CD8-positive, alpha-beta memory T cell (primary cell): ENCODE data around the gene ARL8A. TPM values are rescaled to one million over a fixed set of nuclear protein-coding genes. Genes with fewer than 3 reads are reported as not detected.

Source experiments
- CTCF ChIA-PET: fragments of 350-600 bp; sonication (Branson Sonifier 250); formaldehyde crosslinking; loops from one replicate; lab custom pipeline; 2021; ENCODE audit warnings: antibody characterized with exemption; lab: Charles Lee
- POLR2A ChIA-PET: fragments of 350-600 bp; sonication (Branson Sonifier 250); formaldehyde crosslinking; loops from one replicate; lab custom pipeline; 2021; ENCODE audit warnings: antibody characterized with exemption; lab: Charles Lee
- DNase-seq, 5 donors: peaks; one replicate each; pipeline versions ENCODE4 v3.0.0 to v3.0.0-alpha.2; 2020 to 2022; ENCODE audit warnings: mixed read lengths in 1 of 5
- H3K27ac ChIP-seq: one replicate; pipeline ENCODE4 v1.7.0; 2013; ENCODE audit warnings: low read depth, mild to moderate bottlenecking, low read length, moderate library complexity
- H3K27me3 ChIP-seq: 2 replicates; pipeline ENCODE4 v1.7.0; 2013; ENCODE audit warnings: low read length, mild to moderate bottlenecking; ENCODE audit not compliant: insufficient read depth, poor library complexity, severe bottlenecking
- H3K36me3 ChIP-seq: 2 replicates; pipeline ENCODE4 v1.7.0; 2013; ENCODE audit warnings: mild to moderate bottlenecking, low read length, moderate library complexity; ENCODE audit not compliant: insufficient read depth
- H3K4me1 ChIP-seq: 2 replicates; pipeline ENCODE4 v1.7.0; 2013; ENCODE audit warnings: mild to moderate bottlenecking, low read length, moderate library complexity; ENCODE audit not compliant: insufficient read depth
- H3K4me3 ChIP-seq: 2 replicates; pipeline ENCODE4 v1.7.0; 2013; ENCODE audit warnings: mild to moderate bottlenecking, low read length
- H3K9me3 ChIP-seq: 2 replicates; pipeline ENCODE4 v1.7.0; 2013; ENCODE audit warnings: mild to moderate bottlenecking, low read length
- H3K27ac Mint-ChIP-seq, 8 donors: one replicate each; pipeline ENCODE4 v1.8.0; 2020 to 2021; ENCODE audit warnings: mixed read lengths in 8 of 8, mild to moderate bottlenecking in 6 of 8, inconsistent platforms in 3 of 8, moderate library complexity in 3 of 8
- H3K27me3 Mint-ChIP-seq, 2 donors: one replicate each; pipeline ENCODE4 v1.8.0; 2020 to 2021; ENCODE audit warnings: mixed read lengths in 2 of 2, mild to moderate bottlenecking in 1 of 2, moderate library complexity in 1 of 2
- H3K36me3 Mint-ChIP-seq, 3 donors: one replicate each; pipeline ENCODE4 v1.8.0; 2020 to 2021; ENCODE audit warnings: mixed read lengths in 3 of 3, inconsistent platforms in 1 of 3, mild to moderate bottlenecking in 1 of 3
- H3K4me1 Mint-ChIP-seq, 3 donors: one replicate each; pipeline ENCODE4 v1.8.0; 2020 to 2021; ENCODE audit warnings: mixed read lengths in 3 of 3, inconsistent platforms in 1 of 3, mild to moderate bottlenecking in 1 of 3
- H3K4me3 Mint-ChIP-seq, 7 donors: one replicate each; pipeline ENCODE4 v1.8.0; 2020 to 2021; ENCODE audit warnings: mixed read lengths in 7 of 7, mild to moderate bottlenecking in 6 of 7, moderate library complexity in 4 of 7, inconsistent platforms in 2 of 7
- H3K9me3 Mint-ChIP-seq, 5 donors: one replicate each; pipeline ENCODE4 v1.8.0; 2020 to 2022; ENCODE audit warnings: mixed read lengths in 5 of 5, mild to moderate bottlenecking in 3 of 5, moderate library complexity in 2 of 5, inconsistent platforms in 1 of 5
- polyA plus RNA-seq: library from polyadenylated mRNA; unstranded; fragments of 300-500 nt; fragmentation: Illumina TruSeq; gene quantifications from one replicate; pipeline ENCODE4 v1.2.3, GENCODE V29; 2021
- total RNA-seq, 2 experiments: library from RNA; stranded (reverse); gene quantifications; one replicate each; pipeline ENCODE4 v1.2.3, GENCODE V29; 2021

ARL8A gene
- total and polyA plus RNA-seq, 3 experiments from 2014 or later: 12.3 to 51.4 (median 50.2) TPM

DNA sequence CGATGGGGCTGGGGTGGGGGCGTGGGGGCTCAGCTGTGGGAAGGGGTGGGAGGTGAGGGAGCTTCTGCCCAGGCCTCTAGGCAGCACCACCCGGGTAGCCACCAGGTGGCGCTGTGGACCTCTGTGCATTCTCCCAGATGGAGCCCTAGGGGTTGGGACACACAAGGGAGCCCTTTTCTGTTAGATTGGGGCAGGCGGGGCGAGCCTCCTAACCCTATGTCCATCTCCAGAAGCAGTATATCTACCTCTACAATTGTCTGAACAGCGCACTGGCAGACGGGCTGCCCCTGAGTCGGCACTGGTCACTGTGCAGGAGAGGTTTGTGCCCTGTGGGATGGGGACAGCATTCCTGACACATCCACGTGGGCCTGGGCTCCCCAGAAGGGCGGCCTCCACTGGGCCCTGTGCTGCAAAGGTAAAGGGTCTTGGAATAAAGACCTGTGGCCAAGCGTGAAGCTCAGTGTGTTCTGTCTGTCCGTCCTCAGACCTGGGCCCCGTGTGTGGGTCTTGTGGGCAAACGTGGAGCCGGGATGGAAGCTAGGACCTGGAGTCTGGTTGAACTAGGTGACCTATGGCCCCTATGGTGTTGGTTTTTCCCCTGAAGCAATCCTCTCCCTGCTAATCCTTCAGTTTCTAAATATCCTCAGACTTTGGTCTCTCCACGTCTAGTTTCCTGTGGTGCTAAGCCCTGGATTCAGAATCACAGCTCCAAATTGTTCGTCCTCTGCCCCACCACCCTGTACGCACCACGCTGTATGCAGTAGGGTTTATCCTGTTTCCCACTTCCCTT is 44.7 kb upstream of the ARL8A start:
- peak overlapping the region in 1 of 8 donors; percentile 24 for H3K27ac Mint-ChIP-seq
- ChIA-PET CTCF (interaction anchor here (0.7 to 3.1 kb wide), 24 partner anchors 9 to 530 kb away, joined by 3 to 21 read pairs (median 4); partner anchors contain the start of gene PTPN7), POLR2A (no interaction called here)
- no peaks in the 10 kb centered on the region for H3K36me3 Mint-ChIP-seq
- peaks cover 4 to 20% of the 10 kb centered on the region in 2 donors for H3K27me3 Mint-ChIP-seq
- Histone ChIP-seq H3K36me3 (no peaks in the 10 kb centered on the region), H3K27me3 (peaks cover 13% of the 10 kb centered on the region), H3K4me1 (peaks cover 18% of the 10 kb centered on the region), H3K4me3 (no peak overlapping the region), H3K9me3 (no peaks in the 10 kb centered on the region), H3K27ac (no peak overlapping the region)
- H3K4me3 Mint-ChIP-seq: no peak overlapping the region
- peak; percentile 60 to 85 (median 73) for DNase-seq
- peaks cover 6 to 13% (median 9%) of the 10 kb centered on the region in 3 donors for H3K4me1 Mint-ChIP-seq
- no peaks in the 10 kb centered on the region for H3K9me3 Mint-ChIP-seq

DNA sequence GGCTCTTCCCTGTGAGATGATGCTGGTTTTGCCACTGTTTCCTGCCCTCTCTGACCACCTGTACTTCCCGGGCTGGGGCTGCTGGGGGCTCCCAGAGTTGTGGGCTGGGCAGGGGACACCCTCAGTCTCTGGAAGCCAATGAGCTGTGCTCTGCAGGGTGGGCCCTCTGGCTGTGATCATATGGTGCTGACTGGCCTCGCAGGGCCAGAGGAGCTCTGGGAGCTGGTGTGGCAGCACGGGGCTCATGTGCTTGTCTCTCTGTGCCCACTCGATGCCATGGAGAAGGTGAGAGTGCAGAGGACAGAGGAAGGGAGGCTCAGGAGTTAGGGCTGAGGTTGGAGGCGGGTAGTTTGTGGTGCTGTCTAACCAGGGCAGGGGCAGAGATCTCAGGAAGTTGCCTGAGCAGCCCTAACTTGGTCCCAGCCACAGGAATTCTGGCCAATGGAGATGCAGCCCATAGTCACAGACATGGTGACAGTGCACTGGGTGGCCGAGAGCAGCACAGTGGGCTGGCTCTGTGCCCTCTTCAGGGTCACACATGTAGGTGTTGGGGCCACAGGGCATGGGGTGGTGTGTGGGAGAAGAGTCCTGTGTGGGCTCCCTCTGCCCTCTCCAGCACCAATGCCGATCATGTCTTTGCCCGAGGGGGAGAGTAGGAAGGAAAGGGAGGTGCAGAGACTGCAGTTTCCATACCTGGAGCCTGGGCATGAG is 43.3 kb upstream of the ARL8A start:
- Histone ChIP-seq H3K4me3 (no peak overlapping the region), H3K27ac (no peak overlapping the region), H3K27me3 (peaks cover 5% of the 10 kb centered on the region), H3K4me1 (peaks cover 10% of the 10 kb centered on the region), H3K36me3 (no peaks in the 10 kb centered on the region), H3K9me3 (no peaks in the 10 kb centered on the region)
- no peaks in the 10 kb centered on the region for H3K9me3 Mint-ChIP-seq
- H3K27me3 Mint-ChIP-seq: peaks cover 2 to 14% of the 10 kb centered on the region in 2 donors
- no peak overlapping the region for H3K4me3 Mint-ChIP-seq
- no peaks in the 10 kb centered on the region for H3K36me3 Mint-ChIP-seq
- ChIA-PET POLR2A (no interaction called here), CTCF (interaction anchor here (0.8 to 3.1 kb wide), 9 partner anchors 8 to 532 kb away, joined by 4 to 21 read pairs (median 6); partner anchors contain the start of gene PTPN7)
- no peak for DNase-seq
- peaks cover 11 to 14% (median 13%) of the 10 kb centered on the region in 3 donors for H3K4me1 Mint-ChIP-seq
- peak overlapping the region in 1 of 8 donors; percentile 81 for H3K27ac Mint-ChIP-seq

DNA sequence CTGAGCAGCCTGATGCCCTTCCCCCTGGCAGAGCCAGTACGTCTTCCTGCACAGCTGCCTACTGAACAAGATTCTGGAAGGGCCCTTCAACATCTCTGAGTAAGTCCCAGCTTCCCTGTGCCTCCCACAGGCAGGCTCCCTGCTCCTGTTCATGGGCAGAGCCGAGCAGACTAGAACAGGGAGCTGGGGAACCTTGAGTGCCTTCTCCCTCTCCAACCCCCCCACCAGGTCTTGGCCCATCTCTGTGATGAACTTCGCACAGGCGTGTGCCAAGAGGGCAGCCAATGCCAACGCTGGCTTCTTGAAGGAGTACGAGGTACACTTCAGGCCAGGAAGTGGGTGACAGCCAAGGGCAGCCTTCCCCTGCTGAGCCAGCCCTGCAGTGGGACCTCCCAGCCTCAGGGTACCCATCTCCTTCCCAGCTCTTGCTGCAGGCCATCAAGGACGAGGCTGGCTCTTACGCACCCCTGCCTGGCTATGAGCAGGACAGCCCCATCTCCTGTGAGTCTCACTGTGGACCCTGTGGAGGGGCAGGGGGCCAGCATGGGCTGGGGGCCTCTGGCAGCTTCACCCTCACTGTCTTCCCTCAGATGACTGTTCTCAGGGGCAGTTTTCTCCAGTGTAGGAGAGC is 42.6 kb upstream of the ARL8A start:
- Mint-ChIP-seq H3K9me3 (no peaks in the 10 kb centered on the region), H3K36me3 (no peaks in the 10 kb centered on the region), H3K4me1 (peaks cover 11 to 14% (median 13%) of the 10 kb centered on the region in 3 donors), H3K27me3 (peaks cover 2 to 10% of the 10 kb centered on the region in 2 donors), H3K27ac (peak overlapping the region in 1 of 8 donors; percentile 85), H3K4me3 (no peak overlapping the region)
- no peaks in the 10 kb centered on the region for H3K27me3 ChIP-seq
- H3K36me3 ChIP-seq: no peaks in the 10 kb centered on the region
- peaks cover 8% of the 10 kb centered on the region for H3K4me1 ChIP-seq
- H3K9me3 ChIP-seq: no peaks in the 10 kb centered on the region
- CTCF ChIA-PET: interaction anchor here (0.9 to 2.4 kb wide), 5 partner anchors 9 to 533 kb away, joined by 3 to 6 read pairs (median 3); partner anchors contain the start of gene PTPN7
- H3K4me3 ChIP-seq: no peak overlapping the region
- H3K27ac ChIP-seq: no peak overlapping the region
- POLR2A ChIA-PET: no interaction called here
- no peak for DNase-seq

DNA sequence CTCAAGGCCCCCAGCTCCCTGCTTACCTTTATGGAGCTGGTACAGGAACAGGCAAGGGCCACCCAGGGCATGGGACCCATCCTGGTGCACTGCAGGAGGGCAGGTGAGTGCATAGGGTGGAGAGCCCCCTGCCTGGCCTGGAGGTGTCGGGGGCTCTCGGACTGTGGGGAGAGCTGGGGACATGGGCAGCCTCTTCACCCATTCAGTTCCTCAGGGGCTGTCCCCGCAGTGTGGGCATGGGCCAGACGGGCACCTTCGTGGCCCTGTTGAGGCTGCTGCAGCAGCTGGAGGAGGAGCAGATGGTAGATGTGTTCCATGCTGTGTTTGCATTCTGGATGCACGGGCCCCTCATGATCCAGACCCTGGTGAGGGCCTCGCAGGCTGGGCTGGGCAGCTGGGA is 41.8 kb upstream of the ARL8A start:
- Mint-ChIP-seq H3K27ac (no peak overlapping the region), H3K36me3 (no peaks in the 10 kb centered on the region), H3K4me1 (peaks cover 11 to 14% (median 13%) of the 10 kb centered on the region in 3 donors), H3K27me3 (peaks cover 4 to 10% of the 10 kb centered on the region in 2 donors), H3K4me3 (no peak overlapping the region), H3K9me3 (no peaks in the 10 kb centered on the region)
- Histone ChIP-seq H3K27ac (no peak overlapping the region), H3K4me1 (peaks cover 8% of the 10 kb centered on the region), H3K9me3 (no peaks in the 10 kb centered on the region), H3K36me3 (no peaks in the 10 kb centered on the region), H3K27me3 (no peaks in the 10 kb centered on the region), H3K4me3 (no peak overlapping the region)
- DNase-seq: no peak
- CTCF ChIA-PET: interaction anchor here (0.9 to 3.6 kb wide), 5 partner anchors 10 to 32 kb away, joined by 3 to 22 read pairs (median 3); no protein-coding TSS in a partner anchor
- POLR2A ChIA-PET: no interaction called here

DNA sequence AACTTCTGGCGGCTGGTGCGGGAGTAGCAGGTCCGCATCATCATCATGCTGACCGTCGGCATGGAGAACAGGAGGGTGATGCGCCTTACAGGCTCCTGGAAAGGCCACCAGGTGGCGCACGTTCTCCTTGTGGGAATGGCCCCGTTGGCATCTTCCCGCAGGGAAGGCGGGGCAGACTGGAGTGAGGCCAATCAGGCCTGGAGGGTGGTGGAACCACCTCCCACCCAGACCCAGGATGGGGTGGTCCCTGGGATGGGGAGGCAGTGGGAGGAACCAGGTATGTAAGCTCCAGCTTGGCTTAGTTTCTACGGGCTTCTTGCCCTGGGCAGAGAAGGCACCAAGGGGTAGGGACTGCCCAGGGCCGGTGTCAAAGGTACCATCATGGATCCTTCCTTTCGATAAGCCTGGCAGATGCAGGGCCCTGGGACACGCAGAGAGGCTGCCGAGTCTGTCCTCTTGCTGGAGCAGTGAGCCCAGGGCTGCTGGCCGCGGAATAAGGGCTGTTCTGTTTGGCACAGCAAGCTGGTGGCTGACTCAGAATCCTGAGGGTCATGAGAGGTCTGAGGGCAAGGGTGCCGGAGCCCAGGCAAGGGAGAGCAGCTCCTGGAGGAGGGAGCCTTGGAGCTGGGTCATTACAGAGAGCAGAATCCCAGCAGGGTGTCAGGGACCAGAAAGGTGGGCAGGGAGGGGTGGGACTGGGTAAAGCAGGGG is 40.4 kb upstream of the ARL8A start:
- Mint-ChIP-seq H3K4me1 (peaks cover 11 to 14% (median 13%) of the 10 kb centered on the region in 3 donors), H3K36me3 (no peaks in the 10 kb centered on the region), H3K27ac (peak overlapping the region in 2 of 8 donors; percentile 37 to 39), H3K27me3 (peaks cover 4 to 10% of the 10 kb centered on the region in 2 donors), H3K9me3 (no peaks in the 10 kb centered on the region), H3K4me3 (peak overlapping the region in 1 of 7 donors; percentile 3)
- H3K36me3 ChIP-seq: no peaks in the 10 kb centered on the region
- ChIA-PET CTCF (interaction anchor here (0.6 to 3.6 kb wide), 9 partner anchors 8 to 131 kb away, joined by 3 to 22 read pairs (median 3); partner anchors contain the start of genes LGR6 and PTPN7), POLR2A (no interaction called here)
- H3K27me3 ChIP-seq: no peaks in the 10 kb centered on the region
- no peak overlapping the region for H3K27ac ChIP-seq
- H3K4me3 ChIP-seq: no peak overlapping the region
- peaks cover 8% of the 10 kb centered on the region for H3K4me1 ChIP-seq
- no peaks in the 10 kb centered on the region for H3K9me3 ChIP-seq
- DNase-seq: peak; percentile 41 to 76 (median 62)

DNA sequence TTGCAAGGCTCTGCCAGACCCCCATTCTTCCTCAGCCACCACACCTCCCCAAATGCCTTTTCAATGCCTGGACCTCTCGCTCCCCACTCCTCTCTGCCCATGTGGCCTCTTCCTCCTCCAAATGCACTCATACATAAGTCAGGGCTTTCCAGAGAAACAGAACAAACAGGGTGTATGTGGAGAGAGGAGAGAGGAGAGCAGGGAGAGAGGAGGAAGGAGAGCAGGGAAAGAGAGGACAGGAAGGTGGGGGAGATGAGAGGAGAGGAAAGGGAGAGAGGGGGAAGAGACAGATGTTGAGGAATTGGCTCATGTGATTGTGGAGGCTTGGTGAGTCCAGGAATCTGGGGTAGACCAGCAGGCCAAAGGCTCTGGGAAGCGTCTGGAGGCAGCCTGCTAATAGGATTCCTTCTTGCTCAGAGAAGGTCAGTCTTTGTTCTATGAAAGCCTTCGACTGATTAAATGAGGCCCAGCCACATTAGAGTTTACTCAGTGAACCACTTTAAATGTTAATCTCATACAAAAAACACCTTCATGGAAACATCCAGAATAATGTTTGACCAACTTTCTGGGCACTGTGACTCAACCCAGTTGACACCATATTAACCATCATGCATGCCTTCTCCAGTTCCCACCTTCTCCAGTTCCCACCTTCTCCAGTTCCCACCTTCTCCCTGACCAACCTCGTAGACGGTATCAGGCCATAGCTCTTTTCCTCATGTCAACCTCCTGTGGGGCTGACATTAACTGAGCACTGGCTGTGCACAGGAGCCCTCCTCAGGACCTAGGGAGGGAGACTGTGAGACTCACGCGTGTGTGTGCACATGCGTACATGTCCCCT is 37.7 kb upstream of the ARL8A start:
- Histone ChIP-seq H3K27ac (no peak overlapping the region), H3K4me1 (peaks cover 8% of the 10 kb centered on the region), H3K4me3 (no peak overlapping the region), H3K36me3 (no peaks in the 10 kb centered on the region), H3K27me3 (no peaks in the 10 kb centered on the region), H3K9me3 (no peaks in the 10 kb centered on the region)
- CTCF ChIA-PET: interaction anchor here (0.9 to 2.1 kb wide), 3 partner anchors 10 to 134 kb away, joined by 4 to 6 read pairs (median 4); partner anchors contain the start of gene PTPN7
- H3K4me1 Mint-ChIP-seq: peaks cover 11 to 14% (median 13%) of the 10 kb centered on the region in 3 donors
- no peaks in the 10 kb centered on the region for H3K9me3 Mint-ChIP-seq
- no peaks in the 10 kb centered on the region for H3K36me3 Mint-ChIP-seq
- H3K4me3 Mint-ChIP-seq: no peak overlapping the region
- POLR2A ChIA-PET: no interaction called here
- DNase-seq: no peak
- peaks cover 2% of the 10 kb centered on the region in 2 donors for H3K27me3 Mint-ChIP-seq
- peak overlapping the region in 1 of 8 donors; percentile 75 for H3K27ac Mint-ChIP-seq
